Vagina (tissue), 2 donors: ENCODE results near the gene UNKL. TPM values are rescaled to one million over a fixed set of nuclear protein-coding genes. Genes with fewer than 3 reads are reported as not detected.

ENCODE experiments used
- DNase-seq, 2 donors: peaks; one replicate each; pipeline ENCODE4 v3.0.0-alpha.2; 2017; ENCODE audit errors: extremely low spot score in 2 of 2
- H3K27ac ChIP-seq: fragments of 200-600 bp; sonication (generic); one replicate; pipeline ENCODE4 v1.5.1; 2019
- H3K27me3 ChIP-seq: fragments of 200-600 bp; sonication (generic); one replicate; pipeline ENCODE4 v1.5.1; 2019
- H3K36me3 ChIP-seq, 2 donors: fragments of 200-600 bp; sonication (generic); one replicate each; pipeline ENCODE4 v1.5.1; 2017 to 2019
- H3K4me1 ChIP-seq: fragments of 200-600 bp; sonication (generic); one replicate; pipeline ENCODE4 v1.5.1; 2019
- H3K4me3 ChIP-seq, 2 donors: fragments of 200-600 bp; sonication (generic); 1 replicate in 1 of 2; 2 replicates in 1 of 2; pipeline ENCODE4 v1.5.1; 2016 to 2019
- H3K9me3 ChIP-seq: fragments of 200-600 bp; sonication (generic); one replicate; pipeline ENCODE4 v1.5.1; 2019
- POLR2A ChIP-seq, 2 donors: fragments of 450-650 bp; IDR thresholded peaks; one replicate each; pipeline ENCODE4 v1.6.1; 2017; ENCODE audit warnings: antibody characterized with exemption in 2 of 2, mild to moderate bottlenecking in 2 of 2, moderate library complexity in 2 of 2
- POLR2AphosphoS5 ChIP-seq, 2 donors: sonication (generic); formaldehyde crosslinking; IDR thresholded peaks; one replicate each; pipeline ENCODE4 v1.9.0; 2017; ENCODE audit warnings: antibody characterized with exemption in 2 of 2, mild to moderate bottlenecking in 2 of 2, low read depth in 1 of 2; ENCODE audit not compliant: insufficient read depth in 1 of 2
- intact Hi-C: fragments of 100-400 bp; cut with DNase I; formaldehyde crosslinking; loops from one replicate; pipeline ENCODE4 v1.15.1; 2023
- total RNA-seq: library from RNA; depleted of rRNA; stranded (reverse); fragments of >200 nt; gene quantifications from one replicate; pipeline ENCODE4 v1.2.3, GENCODE V29; 2016
- TF ChIP-seq, protein P1 (sequence below), 3 experiments: fragments of 450-650 bp in 2 of 3; fragments of 200-600 bp in 1 of 3; sonication (generic) in 1 of 3; IDR thresholded peaks; one replicate each; pipeline ENCODE4 v1.5.1; 2017 to 2019; ENCODE audit warnings: antibody characterized with exemption in 3 of 3, mild to moderate bottlenecking in 2 of 3, moderate library complexity in 2 of 3

The UNKL gene
- total RNA-seq, 1 donor from 2014 or later, result 32.9 TPM

- H3K9me3 ChIP-seq, result no peaks in the 10 kb centered on the region
- TF ChIP-seq POLR2AphosphoS5 (IDR thresholded peaks at IDR 0.05; ENCODE audit: insufficient read depth in 1 of 2, low read depth in 1 of 2) (no peak), POLR2A (IDR thresholded peaks at IDR 0.05) (no peak)
- TF ChIP-seq, protein P1, sequence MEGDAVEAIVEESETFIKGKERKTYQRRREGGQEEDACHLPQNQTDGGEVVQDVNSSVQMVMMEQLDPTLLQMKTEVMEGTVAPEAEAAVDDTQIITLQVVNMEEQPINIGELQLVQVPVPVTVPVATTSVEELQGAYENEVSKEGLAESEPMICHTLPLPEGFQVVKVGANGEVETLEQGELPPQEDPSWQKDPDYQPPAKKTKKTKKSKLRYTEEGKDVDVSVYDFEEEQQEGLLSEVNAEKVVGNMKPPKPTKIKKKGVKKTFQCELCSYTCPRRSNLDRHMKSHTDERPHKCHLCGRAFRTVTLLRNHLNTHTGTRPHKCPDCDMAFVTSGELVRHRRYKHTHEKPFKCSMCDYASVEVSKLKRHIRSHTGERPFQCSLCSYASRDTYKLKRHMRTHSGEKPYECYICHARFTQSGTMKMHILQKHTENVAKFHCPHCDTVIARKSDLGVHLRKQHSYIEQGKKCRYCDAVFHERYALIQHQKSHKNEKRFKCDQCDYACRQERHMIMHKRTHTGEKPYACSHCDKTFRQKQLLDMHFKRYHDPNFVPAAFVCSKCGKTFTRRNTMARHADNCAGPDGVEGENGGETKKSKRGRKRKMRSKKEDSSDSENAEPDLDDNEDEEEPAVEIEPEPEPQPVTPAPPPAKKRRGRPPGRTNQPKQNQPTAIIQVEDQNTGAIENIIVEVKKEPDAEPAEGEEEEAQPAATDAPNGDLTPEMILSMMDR (IDR thresholded peaks at IDR 0.05), result no peak
These were observed 63.3 kb downstream of the UNKL start for GRCh38 chr16:1351215-1351581.

DNA sequence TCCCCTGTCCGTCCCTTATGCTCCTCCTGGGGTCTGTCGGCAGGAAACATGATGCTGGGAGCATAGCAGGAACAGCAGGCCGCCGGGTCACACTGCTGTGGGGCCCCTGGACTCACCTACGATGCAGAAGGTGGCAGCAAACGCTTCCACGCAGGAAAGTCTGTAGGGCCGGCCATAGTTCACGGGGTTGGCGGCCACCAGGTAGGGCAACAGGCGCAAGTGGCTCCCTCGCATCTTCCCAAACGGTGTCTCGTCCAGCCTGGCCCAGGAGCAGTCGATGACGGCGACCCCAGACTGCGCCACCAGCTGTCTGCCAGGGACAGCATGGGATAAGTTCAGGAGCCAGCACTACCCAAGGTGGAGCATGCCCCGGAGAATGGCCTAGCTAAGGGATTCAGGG, 63.8 kb downstream of the UNKL start:
- Histone ChIP-seq H3K4me1 (peaks cover 35% of the 10 kb centered on the region), H3K27ac (no peak overlapping the region), H3K4me3 (peak overlapping the region; percentile 97 to 99), H3K9me3 (no peaks in the 10 kb centered on the region), H3K27me3 (no peaks in the 10 kb centered on the region), H3K36me3 (peaks cover 0 to 20% of the 10 kb centered on the region in 2 donors)
- intact Hi-C loops, result no loop called here
- no peak for DNase-seq
- TF ChIP-seq, protein P1 (IDR thresholded peaks at IDR 0.05), result no peak
- no peak for TF ChIP-seq POLR2A (IDR thresholded peaks at IDR 0.05)
- no peak for TF ChIP-seq POLR2AphosphoS5 (IDR thresholded peaks at IDR 0.05; ENCODE audit: insufficient read depth in 1 of 2, low read depth in 1 of 2)

More at GRCh38 chr16:1351215-1351581, 63.3 kb downstream of the UNKL start:
- Histone ChIP-seq H3K4me1 (peaks cover 35% of the 10 kb centered on the region), H3K27me3 (no peaks in the 10 kb centered on the region), H3K36me3 (peaks cover 0 to 20% of the 10 kb centered on the region in 2 donors), H3K4me3 (peak overlapping the region; percentile 97 to 99), H3K27ac (peak overlapping the region; percentile 71)
- no peak for DNase-seq
- intact Hi-C loops, result no loop called here

DNA sequence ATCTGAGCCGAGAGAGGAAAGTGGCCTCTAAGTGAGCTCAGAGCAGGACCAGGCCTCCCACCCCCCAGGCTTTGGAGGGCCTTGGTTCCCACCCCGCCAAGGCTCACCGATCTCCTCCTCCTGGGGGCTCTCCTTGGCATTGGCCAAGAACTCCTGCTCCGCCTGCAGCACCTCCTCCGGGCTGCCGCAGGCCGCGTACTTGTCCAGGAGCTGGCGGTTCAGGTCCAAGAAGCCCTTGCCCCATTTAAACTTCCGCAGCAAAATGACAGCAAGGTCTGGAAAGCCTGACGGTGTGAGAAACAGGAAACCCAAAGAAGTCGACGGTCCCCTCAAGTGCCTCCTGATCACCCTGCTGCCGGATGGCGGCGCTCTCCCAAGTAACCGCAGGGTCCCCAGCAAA, 64.6 kb downstream of the UNKL start:
- DNase-seq, result no peak
- no peak overlapping the region for H3K4me3 ChIP-seq
- H3K36me3 ChIP-seq, result peaks cover 0 to 20% of the 10 kb centered on the region in 2 donors
- H3K9me3 ChIP-seq, result no peaks in the 10 kb centered on the region
- H3K27ac ChIP-seq, result no peak overlapping the region
- intact Hi-C loops, result no loop called here
- peaks cover 35% of the 10 kb centered on the region for H3K4me1 ChIP-seq
- TF ChIP-seq, protein P1 (IDR thresholded peaks at IDR 0.05), result no peak
- TF ChIP-seq POLR2AphosphoS5 (IDR thresholded peaks at IDR 0.05; ENCODE audit: insufficient read depth in 1 of 2, low read depth in 1 of 2) (no peak), POLR2A (IDR thresholded peaks at IDR 0.05) (no peak)
- no peaks in the 10 kb centered on the region for H3K27me3 ChIP-seq

DNA sequence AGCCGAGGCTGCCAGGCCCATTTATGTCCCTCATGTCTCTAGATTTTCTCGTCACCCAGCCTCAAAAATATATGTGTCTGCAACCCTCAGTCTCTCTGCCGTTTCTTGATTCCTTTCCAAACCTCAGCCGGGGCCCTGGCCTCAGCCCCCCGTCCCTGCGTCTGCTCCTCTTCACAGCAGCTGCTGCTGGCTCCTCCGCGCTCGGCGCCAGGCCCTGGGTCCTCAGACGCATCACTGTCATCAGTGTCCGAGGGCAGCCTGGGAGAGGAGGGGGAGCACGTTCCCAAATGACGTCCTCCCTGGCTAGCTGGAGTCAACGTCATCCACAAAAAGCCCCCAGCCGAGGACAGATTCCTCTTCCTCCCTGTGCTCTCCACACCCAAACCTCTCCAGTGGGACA, 65.2 kb downstream of the UNKL start:
- DNase-seq, result no peak
- H3K4me1 ChIP-seq, result peaks cover 35% of the 10 kb centered on the region
- H3K36me3 ChIP-seq, result peaks cover 0 to 20% of the 10 kb centered on the region in 2 donors
- no peak overlapping the region for H3K27ac ChIP-seq
- intact Hi-C loops, result no loop called here
- H3K9me3 ChIP-seq, result no peaks in the 10 kb centered on the region
- no peak overlapping the region for H3K4me3 ChIP-seq
- H3K27me3 ChIP-seq, result no peaks in the 10 kb centered on the region
- TF ChIP-seq POLR2A (IDR thresholded peaks at IDR 0.05) (no peak), POLR2AphosphoS5 (IDR thresholded peaks at IDR 0.05; ENCODE audit: insufficient read depth in 1 of 2, low read depth in 1 of 2) (no peak)

GRCh38 chr16:1348926-1349325, 65.6 kb downstream of the UNKL start:
- H3K9me3 ChIP-seq, result no peaks in the 10 kb centered on the region
- H3K36me3 ChIP-seq, result peaks cover 0 to 20% of the 10 kb centered on the region in 2 donors
- no peak overlapping the region for H3K4me3 ChIP-seq
- no peaks in the 10 kb centered on the region for H3K27me3 ChIP-seq
- H3K4me1 ChIP-seq, result peaks cover 35% of the 10 kb centered on the region
- no peak for DNase-seq
- no peak for TF ChIP-seq POLR2AphosphoS5 (IDR thresholded peaks at IDR 0.05; ENCODE audit: insufficient read depth in 1 of 2, low read depth in 1 of 2)
- TF ChIP-seq, protein P1 (IDR thresholded peaks at IDR 0.05), result no peak
- TF ChIP-seq POLR2A (IDR thresholded peaks at IDR 0.05), result no peak
- H3K27ac ChIP-seq, result no peak overlapping the region
- intact Hi-C loops, result no loop called here
